ENCODE data around the gene ZBTB7C. TPM values are rescaled to one million over a fixed set of nuclear protein-coding genes. Genes with fewer than 3 reads are reported as not detected.

The ZBTB7C gene
- total RNA-seq, 1 donor from 2014 or later, result 15.0 TPM

GRCh38 chr18:48160622-48161021 is 248.6 kb downstream of the ZBTB7C start:
- no peak for ATAC-seq
- intact Hi-C loops (cut with DNase I), result no loop called here
- Histone ChIP-seq H3K4me3 (peak overlapping the region; percentile 65), H3K27ac (peak overlapping the region; percentile 86), H3K9me3 (no peaks in the 10 kb centered on the region), H3K27me3 (ENCODE audit: low read depth) (no peaks in the 10 kb centered on the region), H3K4me1 (peaks cover 25% of the 10 kb centered on the region), H3K36me3 (no peaks in the 10 kb centered on the region)
- TF ChIP-seq, protein P1, sequence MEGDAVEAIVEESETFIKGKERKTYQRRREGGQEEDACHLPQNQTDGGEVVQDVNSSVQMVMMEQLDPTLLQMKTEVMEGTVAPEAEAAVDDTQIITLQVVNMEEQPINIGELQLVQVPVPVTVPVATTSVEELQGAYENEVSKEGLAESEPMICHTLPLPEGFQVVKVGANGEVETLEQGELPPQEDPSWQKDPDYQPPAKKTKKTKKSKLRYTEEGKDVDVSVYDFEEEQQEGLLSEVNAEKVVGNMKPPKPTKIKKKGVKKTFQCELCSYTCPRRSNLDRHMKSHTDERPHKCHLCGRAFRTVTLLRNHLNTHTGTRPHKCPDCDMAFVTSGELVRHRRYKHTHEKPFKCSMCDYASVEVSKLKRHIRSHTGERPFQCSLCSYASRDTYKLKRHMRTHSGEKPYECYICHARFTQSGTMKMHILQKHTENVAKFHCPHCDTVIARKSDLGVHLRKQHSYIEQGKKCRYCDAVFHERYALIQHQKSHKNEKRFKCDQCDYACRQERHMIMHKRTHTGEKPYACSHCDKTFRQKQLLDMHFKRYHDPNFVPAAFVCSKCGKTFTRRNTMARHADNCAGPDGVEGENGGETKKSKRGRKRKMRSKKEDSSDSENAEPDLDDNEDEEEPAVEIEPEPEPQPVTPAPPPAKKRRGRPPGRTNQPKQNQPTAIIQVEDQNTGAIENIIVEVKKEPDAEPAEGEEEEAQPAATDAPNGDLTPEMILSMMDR (IDR thresholded peaks at IDR 0.05), result no peak
- DNase-seq, result no peak

- no peak for ATAC-seq
- TF ChIP-seq, protein P1 (IDR thresholded peaks at IDR 0.05), result no peak
- no peaks in the 10 kb centered on the region for H3K36me3 ChIP-seq
- DNase-seq, result no peak
- no peaks in the 10 kb centered on the region for H3K9me3 ChIP-seq
- intact Hi-C loops (cut with DNase I), result no loop called here
- H3K27ac ChIP-seq, result no peak overlapping the region
- H3K27me3 ChIP-seq (ENCODE audit: low read depth), result no peaks in the 10 kb centered on the region
- peaks cover 17% of the 10 kb centered on the region for H3K4me1 ChIP-seq
- no peak overlapping the region for H3K4me3 ChIP-seq
These were observed 249.4 kb downstream of the ZBTB7C start for GRCh38 chr18:48159816-48160215.

DNA sequence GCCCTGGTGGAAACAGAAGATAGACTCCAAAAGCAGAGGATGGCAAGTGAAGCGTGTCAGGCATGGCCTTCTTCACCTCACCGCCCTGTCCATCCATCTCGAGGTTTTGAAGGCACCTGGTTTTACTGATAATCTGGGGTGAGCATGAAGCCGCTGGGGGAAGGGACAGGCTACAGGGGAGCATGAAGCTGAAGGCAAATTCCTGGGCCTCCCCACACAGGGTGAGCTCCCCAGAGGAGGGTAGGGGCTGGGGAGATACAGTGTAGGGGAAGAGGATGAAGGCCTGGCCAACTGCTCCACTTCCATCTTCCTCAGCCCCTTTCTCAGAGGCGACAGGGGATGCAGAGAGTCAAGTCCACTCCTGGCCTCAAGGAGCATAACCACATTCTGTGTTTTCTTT is 250.5 kb downstream of the ZBTB7C start:
- no peak for DNase-seq
- no peaks in the 10 kb centered on the region for H3K27me3 ChIP-seq (ENCODE audit: low read depth)
- no peaks in the 10 kb centered on the region for H3K36me3 ChIP-seq
- H3K4me3 ChIP-seq, result no peak overlapping the region
- TF ChIP-seq, protein P1 (IDR thresholded peaks at IDR 0.05), result no peak
- peaks cover 21% of the 10 kb centered on the region for H3K4me1 ChIP-seq
- intact Hi-C loops (cut with DNase I), result no loop called here
- H3K27ac ChIP-seq, result no peak overlapping the region
- no peaks in the 10 kb centered on the region for H3K9me3 ChIP-seq
- ATAC-seq, result no peak

- Histone ChIP-seq H3K27ac (no peak overlapping the region), H3K4me3 (no peak overlapping the region), H3K9me3 (no peaks in the 10 kb centered on the region), H3K27me3 (ENCODE audit: low read depth) (no peaks in the 10 kb centered on the region), H3K4me1 (peaks cover 28% of the 10 kb centered on the region), H3K36me3 (no peaks in the 10 kb centered on the region)
- TF ChIP-seq, protein P1 (IDR thresholded peaks at IDR 0.05), result no peak
- intact Hi-C loops (cut with DNase I), result no loop called here
- ATAC-seq, result no peak
- no peak for DNase-seq
These were observed 251.2 kb downstream of the ZBTB7C start for GRCh38 chr18:48157956-48158355.

DNA sequence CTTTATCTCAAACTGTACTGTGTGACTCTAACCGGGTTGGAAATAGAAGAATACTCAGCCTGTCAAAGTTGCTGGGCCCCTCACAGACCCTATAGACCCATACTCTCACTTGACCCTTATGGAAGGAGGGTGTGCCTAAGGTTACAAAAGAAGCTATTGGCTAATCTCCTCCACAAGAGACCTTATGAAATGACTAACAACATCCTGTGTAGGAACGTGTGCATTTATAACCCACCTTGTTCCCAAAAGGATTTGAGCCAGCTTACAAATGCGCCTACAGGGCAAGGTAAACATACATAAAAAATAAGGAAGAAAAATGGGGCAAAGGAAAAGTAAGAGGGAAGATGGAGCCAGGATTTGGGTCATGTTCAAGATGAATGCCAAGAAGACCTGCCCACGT is 253.3 kb downstream of the ZBTB7C start:
- no peaks in the 10 kb centered on the region for H3K36me3 ChIP-seq
- peaks cover 23% of the 10 kb centered on the region for H3K4me1 ChIP-seq
- no peak overlapping the region for H3K4me3 ChIP-seq
- ATAC-seq (no peak), DNase-seq (no peak)
- TF ChIP-seq, protein P1 (IDR thresholded peaks at IDR 0.05), result no peak
- H3K27ac ChIP-seq, result no peak overlapping the region
- H3K9me3 ChIP-seq, result no peaks in the 10 kb centered on the region
- H3K27me3 ChIP-seq (ENCODE audit: low read depth), result no peaks in the 10 kb centered on the region
- intact Hi-C loops (cut with DNase I), result no loop called here

- DNase-seq (no peak), ATAC-seq (no peak)
- H3K4me3 ChIP-seq, result no peak overlapping the region
- intact Hi-C loops (cut with DNase I), result no loop called here
- H3K27me3 ChIP-seq (ENCODE audit: low read depth), result no peaks in the 10 kb centered on the region
- no peaks in the 10 kb centered on the region for H3K36me3 ChIP-seq
- TF ChIP-seq, protein P1 (IDR thresholded peaks at IDR 0.05), result no peak
- no peaks in the 10 kb centered on the region for H3K9me3 ChIP-seq
- no peak overlapping the region for H3K27ac ChIP-seq
- peaks cover 18% of the 10 kb centered on the region for H3K4me1 ChIP-seq
These were observed 254.4 kb downstream of the ZBTB7C start for GRCh38 chr18:48154828-48155227.

All from lower lobe of right lung (tissue), 2 donors.